Gastrocnemius medialis (tissue), 4 donors: Measurements from ENCODE around the gene SLC25A25. TPM values are rescaled to one million over a fixed set of nuclear protein-coding genes. Genes with fewer than 3 reads are reported as not detected.

ENCODE experiments used
- ATAC-seq, 2 donors: fragments of 150-250 bp; one replicate each; pipeline ENCODE4 v1.9.1; 2016
- DNase-seq, 2 donors: peaks; one replicate each; pipeline ENCODE4 v3.0.0-alpha.2; 2019
- H3K27ac ChIP-seq, 4 donors: fragments of 200-600 bp; sonication (generic); 1 replicate in 1 of 4; 2 replicates in 3 of 4; pipeline ENCODE4 v1.5.1; 2016 to 2018; ENCODE audit warnings: mild to moderate bottlenecking in 2 of 4, moderate library complexity in 1 of 4
- H3K27me3 ChIP-seq, 3 donors: fragments of 200-600 bp; sonication (generic) in 2 of 3; 1 replicate in 1 of 3; 2 replicates in 2 of 3; pipeline versions ENCODE4 v1.5.1 to v1.6.0; 2016 to 2019; ENCODE audit warnings: mild to moderate bottlenecking in 1 of 3, moderate library complexity in 1 of 3
- H3K36me3 ChIP-seq, 2 donors: fragments of 200-600 bp; sonication (generic) in 1 of 2; one replicate each; pipeline ENCODE4 v1.5.1; 2017 to 2018
- H3K4me1 ChIP-seq, 2 donors: fragments of 200-600 bp; sonication (generic) in 1 of 2; one replicate each; pipeline ENCODE4 v1.5.1; 2016 to 2017; ENCODE audit warnings: mild to moderate bottlenecking in 2 of 2
- H3K4me3 ChIP-seq, 4 donors: fragments of 200-600 bp; sonication (generic) in 3 of 4; 1 replicate in 1 of 4; 2 replicates in 3 of 4; pipeline ENCODE4 v1.5.1; 2016 to 2019; ENCODE audit warnings: mild to moderate bottlenecking in 2 of 4
- H3K9me3 ChIP-seq, 3 donors: fragments of 200-600 bp; sonication (generic) in 2 of 3; 1 replicate in 1 of 3; 2 replicates in 2 of 3; pipeline ENCODE4 v1.5.1; 2016 to 2019
- CTCF ChIP-seq, 5 experiments: fragments of 450-650 bp in 3 of 5; fragments of 200-600 bp in 2 of 5; sonication (generic) in 2 of 5; IDR thresholded peaks in 4 of 5; conservative IDR thresholded peaks in 1 of 5; 1 replicate in 4 of 5; 2 replicates in 1 of 5; pipeline ENCODE4 v1.5.1; 2016 to 2019; ENCODE audit warnings: antibody characterized with exemption in 5 of 5, mild to moderate bottlenecking in 3 of 5, moderate library complexity in 3 of 5
- POLR2A ChIP-seq, 2 donors: fragments of 450-650 bp; IDR thresholded peaks; one replicate each; pipeline ENCODE4 v1.6.1; 2017; ENCODE audit warnings: antibody characterized with exemption in 2 of 2, mild to moderate bottlenecking in 2 of 2, moderate library complexity in 2 of 2
- in situ Hi-C, 4 donors: fragments of 200-750 bp; cut with MboI; loops; one replicate each; pipeline versions ENCODE4 v1.15.0 to v1.8.0; 2017; ENCODE audit warnings: low sequenced_read_pairs in 4 of 4
- intact Hi-C: fragments of 100-400 bp; cut with DNase I; formaldehyde crosslinking; loops from one replicate; pipeline ENCODE4 v1.15.1; 2023; ENCODE audit warnings: low total_unique reads
- total RNA-seq, 4 donors: library from RNA; depleted of rRNA; stranded (reverse); fragments of >200 nt; gene quantifications; one replicate each; pipeline versions ENCODE4 v1.1.0 to v1.2.3, GENCODE V29; 2016

The SLC25A25 gene
- total RNA-seq, 4 donors from 2014 or later, result 26.9 to 98.7 (median 46.0) TPM

GRCh38 chr9:128113526-128114325 is 45.7 kb downstream of the SLC25A25 start:
- intact Hi-C loops, result loop anchor here (2.0 kb wide), 1 partner anchor 19 kb away; no protein-coding TSS in a partner anchor
- H3K36me3 ChIP-seq, result peaks cover 0 to 5% of the 10 kb centered on the region in 2 donors

GRCh38 chr9:128114326-128115186 is 46.5 kb downstream of the SLC25A25 start:
- Histone ChIP-seq H3K9me3 (no peaks in the 10 kb centered on the region), H3K27ac (peak overlapping the region in 2 of 4 donors; percentile 99), H3K4me3 (no peak overlapping the region), H3K27me3 (no peaks in the 10 kb centered on the region), H3K36me3 (peaks cover 0 to 5% of the 10 kb centered on the region in 2 donors), H3K4me1 (peaks cover 22 to 34% of the 10 kb centered on the region in 2 donors)
- peak in 1 of 2 donors; percentile 28 for DNase-seq
- in situ Hi-C loops, result loop anchor here in 3 of 4 donors (10.0 to 25.0 kb wide), 2 partner anchors 152 to 160 kb away; no protein-coding TSS in a partner anchor
- no peak for ATAC-seq
- intact Hi-C loops, result loop anchor here (5.0 kb wide), 2 partner anchors 32 to 172 kb away; no protein-coding TSS in a partner anchor
- no peak for TF ChIP-seq CTCF (IDR thresholded peaks at IDR 0.05 in 4 of 5, conservative IDR thresholded peaks at IDR 0.05 in 1 of 5)

More at GRCh38 chr9:128113526-128114325, 45.7 kb downstream of the SLC25A25 start:
- H3K4me1 ChIP-seq, result peaks cover 30 to 41% of the 10 kb centered on the region in 2 donors
- H3K9me3 ChIP-seq, result no peaks in the 10 kb centered on the region
- TF ChIP-seq CTCF (IDR thresholded peaks at IDR 0.05 in 4 of 5, conservative IDR thresholded peaks at IDR 0.05 in 1 of 5) (no peak), POLR2A (IDR thresholded peaks at IDR 0.05) (no peak)
- in situ Hi-C loops, result loop anchor here in 3 of 4 donors (10.0 to 25.0 kb wide), 2 partner anchors 151 to 159 kb away; no protein-coding TSS in a partner anchor
- ATAC-seq (no peak), DNase-seq (peak in 1 of 2 donors; percentile 16)
- no peak overlapping the region for H3K4me3 ChIP-seq
- H3K27ac ChIP-seq, result peak overlapping the region; percentile 91 to 99 (median 98)
- H3K27me3 ChIP-seq, result no peaks in the 10 kb centered on the region

GRCh38 chr9:128115187-128116103 is 47.4 kb downstream of the SLC25A25 start:
- Histone ChIP-seq H3K9me3 (no peaks in the 10 kb centered on the region), H3K4me3 (no peak overlapping the region), H3K27ac (no peak overlapping the region), H3K4me1 (peaks cover 13 to 28% of the 10 kb centered on the region in 2 donors), H3K27me3 (no peaks in the 10 kb centered on the region), H3K36me3 (peaks cover 0 to 6% of the 10 kb centered on the region in 2 donors)
- in situ Hi-C loops, result loop anchor here in 3 of 4 donors (10.0 to 25.0 kb wide), 2 partner anchors 153 to 161 kb away; no protein-coding TSS in a partner anchor
- intact Hi-C loops, result loop anchor here (5.0 kb wide), 2 partner anchors 33 to 173 kb away; no protein-coding TSS in a partner anchor
- DNase-seq (peak in 1 of 2 donors; percentile 20), ATAC-seq (no peak)
- TF ChIP-seq CTCF (IDR thresholded peaks at IDR 0.05 in 4 of 5, conservative IDR thresholded peaks at IDR 0.05 in 1 of 5) (no peak), POLR2A (IDR thresholded peaks at IDR 0.05) (no peak)
